Osteoblast (primary cell): ENCODE measurements around the gene CEP131. TPM values are rescaled to one million over a fixed set of nuclear protein-coding genes. Genes with fewer than 3 reads are reported as not detected.

Source experiments
- DNase-seq: peaks from one replicate; pipeline ENCODE4 v3.0.0; 2011; ENCODE audit warnings: low spot score, mixed read lengths; ENCODE audit not compliant: insufficient read length; ENCODE audit errors: missing footprints
- H2AFZ ChIP-seq: 2 replicates; pipeline ENCODE4 v1.6.0; 2011; ENCODE audit warnings: mild to moderate bottlenecking, low read length
- H3K27ac ChIP-seq: 2 replicates; pipeline ENCODE4 v1.5.1; 2011; ENCODE audit warnings: mild to moderate bottlenecking, low read depth, low read length, moderate library complexity
- H3K27me3 ChIP-seq: 2 replicates; pipeline ENCODE4 v1.6.0; 2012; ENCODE audit warnings: mild to moderate bottlenecking, control low read depth, inconsistent platforms, low read length, moderate library complexity; ENCODE audit not compliant: insufficient read depth
- H3K36me3 ChIP-seq: 2 replicates; pipeline ENCODE4 v1.5.1; 2011; ENCODE audit warnings: mild to moderate bottlenecking, low read length, control low read depth, moderate library complexity; ENCODE audit not compliant: insufficient read depth
- H3K4me1 ChIP-seq: 2 replicates; pipeline ENCODE4 v1.5.1; 2011; ENCODE audit warnings: mild to moderate bottlenecking, low read length, control low read depth, moderate library complexity; ENCODE audit not compliant: insufficient read depth
- H3K4me2 ChIP-seq: 2 replicates; pipeline ENCODE4 v1.6.0; 2011; ENCODE audit warnings: mild to moderate bottlenecking, low read length; ENCODE audit not compliant: insufficient read depth
- H3K4me3 ChIP-seq: fragments of 200-600 bp; sonication (generic); 3 replicates; pipeline ENCODE4 v1.5.1; 2012; ENCODE audit warnings: mild to moderate bottlenecking, low read length, inconsistent platforms; ENCODE audit not compliant: insufficient read depth
- H3K79me2 ChIP-seq: 2 replicates; pipeline ENCODE4 v1.6.0; 2012; ENCODE audit warnings: mild to moderate bottlenecking, low read length, control low read depth, inconsistent platforms; ENCODE audit not compliant: insufficient read depth
- H3K9me3 ChIP-seq: 2 replicates; pipeline ENCODE4 v1.5.1; 2011; ENCODE audit warnings: low read depth, low read length, control low read depth
- H4K20me1 ChIP-seq: 2 replicates; pipeline ENCODE4 v1.6.0; 2012; ENCODE audit warnings: mild to moderate bottlenecking, low read length, control low read depth; ENCODE audit not compliant: insufficient read depth
- CTCF ChIP-seq: IDR thresholded peaks from 2 replicates; pipeline ENCODE4 v1.5.1; 2011; ENCODE audit warnings: mild to moderate bottlenecking, low read depth, low read length, moderate library complexity; ENCODE audit errors: extremely low read depth
- total RNA-seq: library from RNA; depleted of rRNA; stranded (reverse); fragments of >200 nt; gene quantifications from 2 replicates; pipeline ENCODE4 v1.2.3, GENCODE V29; 2012

CEP131 gene
- total RNA-seq, 1 donor, result 8.7 TPM

DNA sequence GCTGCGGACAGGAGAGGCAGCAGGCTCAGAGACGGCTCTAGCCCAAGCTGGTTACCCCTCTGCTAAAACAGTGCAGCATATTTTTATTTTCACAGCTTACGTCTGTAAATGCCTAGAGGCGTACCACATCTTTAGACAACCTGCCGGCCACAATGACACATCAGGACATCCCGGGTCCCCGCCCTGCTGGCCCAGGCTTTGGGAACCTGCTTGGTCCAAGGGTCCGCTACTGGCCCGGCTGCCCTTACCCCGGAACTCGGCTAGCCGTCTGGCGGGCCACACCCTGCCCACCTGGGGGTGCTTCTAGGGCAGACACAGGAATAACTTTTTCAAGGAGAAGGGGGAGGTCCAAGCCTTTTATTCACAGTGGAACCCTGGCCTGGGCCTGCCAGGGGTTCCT, 4.3 kb downstream of the CEP131 start:
- peaks cover 6% of the 10 kb centered on the region for H3K4me1 ChIP-seq
- peaks cover 3% of the 10 kb centered on the region for H4K20me1 ChIP-seq
- TF ChIP-seq CTCF, result no peak
- DNase-seq, result peak; percentile 47
- H3K4me2 ChIP-seq, result no peak overlapping the region
- no peaks in the 10 kb centered on the region for H3K27me3 ChIP-seq
- no peak overlapping the region for H3K27ac ChIP-seq
- no peak overlapping the region for H2AFZ ChIP-seq
- no peaks in the 10 kb centered on the region for H3K9me3 ChIP-seq
- peaks cover 11% of the 10 kb centered on the region for H3K79me2 ChIP-seq
- no peak overlapping the region for H3K4me3 ChIP-seq
- H3K36me3 ChIP-seq, result no peaks in the 10 kb centered on the region

DNA sequence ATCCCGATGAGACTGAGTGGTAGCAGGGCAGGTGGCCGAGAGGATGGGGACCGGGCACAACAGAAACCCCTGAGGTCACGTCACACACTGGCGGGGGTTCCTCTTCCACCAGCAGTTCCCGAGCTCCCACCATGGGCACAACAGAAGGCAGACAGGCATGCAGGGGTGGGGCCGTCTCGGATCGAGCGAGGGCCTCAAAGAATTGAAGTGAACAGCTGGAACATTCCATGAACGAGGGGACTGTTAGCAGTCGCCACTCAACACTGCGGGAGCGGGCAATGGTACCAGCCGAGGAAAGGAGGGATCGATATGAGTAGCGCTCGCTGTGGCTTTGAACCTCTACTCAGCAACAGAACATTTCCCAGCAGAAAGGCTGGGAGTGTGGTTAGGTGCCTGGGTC, 5.3 kb downstream of the CEP131 start:
- no peak overlapping the region for H3K4me2 ChIP-seq
- no peaks in the 10 kb centered on the region for H3K27me3 ChIP-seq
- H4K20me1 ChIP-seq, result peaks cover 4% of the 10 kb centered on the region
- no peaks in the 10 kb centered on the region for H3K9me3 ChIP-seq
- no peak overlapping the region for H2AFZ ChIP-seq
- TF ChIP-seq CTCF, result no peak
- H3K79me2 ChIP-seq, result peaks cover 11% of the 10 kb centered on the region
- peaks cover 4% of the 10 kb centered on the region for H3K4me1 ChIP-seq
- peak; percentile 42 for DNase-seq
- no peak overlapping the region for H3K4me3 ChIP-seq
- H3K27ac ChIP-seq, result no peak overlapping the region
- H3K36me3 ChIP-seq, result no peaks in the 10 kb centered on the region

GRCh38 chr17:81213978-81214377, 8.8 kb downstream of the CEP131 start:
- no peak overlapping the region for H3K27ac ChIP-seq
- peaks cover 10% of the 10 kb centered on the region for H3K4me1 ChIP-seq
- no peak overlapping the region for H2AFZ ChIP-seq
- H3K79me2 ChIP-seq, result no peaks in the 10 kb centered on the region
- TF ChIP-seq CTCF, result no peak
- DNase-seq, result no peak
- H4K20me1 ChIP-seq, result peaks cover 4% of the 10 kb centered on the region
- no peak overlapping the region for H3K4me3 ChIP-seq
- no peaks in the 10 kb centered on the region for H3K27me3 ChIP-seq
- H3K4me2 ChIP-seq, result no peak overlapping the region
- no peaks in the 10 kb centered on the region for H3K9me3 ChIP-seq
- H3K36me3 ChIP-seq, result no peaks in the 10 kb centered on the region

GRCh38 chr17:81212365-81212764, 10.4 kb downstream of the CEP131 start:
- no peak for TF ChIP-seq CTCF
- Histone ChIP-seq H3K79me2 (no peaks in the 10 kb centered on the region), H2AFZ (no peak overlapping the region), H3K9me3 (no peaks in the 10 kb centered on the region), H3K27me3 (no peaks in the 10 kb centered on the region), H3K27ac (no peak overlapping the region), H4K20me1 (peaks cover 4% of the 10 kb centered on the region), H3K4me1 (peaks cover 10% of the 10 kb centered on the region), H3K4me3 (no peak overlapping the region), H3K36me3 (no peaks in the 10 kb centered on the region), H3K4me2 (no peak overlapping the region)
- no peak for DNase-seq
